ENCODE measurements around the gene RTF2.
A peak's percentile ranks its signal among the peaks of the same experiment; 100 is the strongest.

RTF2 gene

GRCh38 chr20:56454754-56455153 lies 13.7 kb upstream of the RTF2 start:
- Histone ChIP-seq H3K36me3 (ENCODE audit: insufficient read depth, low read length) (no peaks in the 10 kb centered on the region), H3K4me1 (ENCODE audit: insufficient read depth, low read length) (no peaks in the 10 kb centered on the region), H3K4me3 (ENCODE audit: low read depth in 1 of 2, low read length in 2 of 2) (no peak overlapping the region), H3K9ac (ENCODE audit: low read length) (no peak overlapping the region), H3K9me3 (ENCODE audit: low read length) (no peaks in the 10 kb centered on the region), H3K27ac (ENCODE audit: low read depth, low read length) (no peak overlapping the region), H3K27me3 (ENCODE audit: control insufficient read depth in 1 of 2, insufficient read depth in 2 of 2, low read length in 2 of 2) (no peaks in the 10 kb centered on the region)

- Histone ChIP-seq H3K36me3 (ENCODE audit: insufficient read depth, low read length) (no peaks in the 10 kb centered on the region), H3K27me3 (ENCODE audit: control insufficient read depth in 1 of 2, insufficient read depth in 2 of 2, low read length in 2 of 2) (no peaks in the 10 kb centered on the region), H3K4me1 (ENCODE audit: insufficient read depth, low read length) (no peaks in the 10 kb centered on the region), H3K4me3 (ENCODE audit: low read depth in 1 of 2, low read length in 2 of 2) (no peak overlapping the region), H3K9ac (ENCODE audit: low read length) (no peak overlapping the region), H3K9me3 (ENCODE audit: low read length) (no peaks in the 10 kb centered on the region), H3K27ac (ENCODE audit: low read depth, low read length) (no peak overlapping the region)
Measured at GRCh38 chr20:56458206-56458821, 10.1 kb upstream of the RTF2 start.

DNA sequence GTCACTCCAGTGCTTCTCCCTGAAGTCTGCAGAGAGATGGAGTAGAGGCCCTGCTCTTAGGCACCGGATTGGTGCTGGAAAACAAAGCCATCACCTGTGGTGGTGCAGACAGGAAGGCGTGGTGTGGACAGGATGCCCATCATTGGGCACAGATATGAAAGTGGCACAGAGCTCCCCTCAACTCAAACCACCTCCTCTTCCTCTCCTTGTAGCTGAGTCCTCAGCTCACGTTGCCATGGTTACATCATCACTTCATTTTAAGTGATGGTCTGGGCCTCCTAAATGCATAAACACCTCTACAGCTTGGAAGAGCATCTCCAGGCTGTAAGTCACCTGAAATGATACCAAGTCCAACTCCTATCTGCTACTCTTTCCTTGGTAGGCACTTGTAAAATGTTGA lies 8.0 kb upstream of the RTF2 start:
- Histone ChIP-seq H3K36me3 (ENCODE audit: insufficient read depth, low read length) (no peaks in the 10 kb centered on the region), H3K4me1 (ENCODE audit: insufficient read depth, low read length) (no peaks in the 10 kb centered on the region), H3K27me3 (ENCODE audit: control insufficient read depth in 1 of 2, insufficient read depth in 2 of 2, low read length in 2 of 2) (no peaks in the 10 kb centered on the region), H3K9ac (ENCODE audit: low read length) (no peak overlapping the region), H3K27ac (ENCODE audit: low read depth, low read length) (no peak overlapping the region), H3K4me3 (ENCODE audit: low read depth in 1 of 2, low read length in 2 of 2) (no peak overlapping the region), H3K9me3 (ENCODE audit: low read length) (no peaks in the 10 kb centered on the region)

DNA sequence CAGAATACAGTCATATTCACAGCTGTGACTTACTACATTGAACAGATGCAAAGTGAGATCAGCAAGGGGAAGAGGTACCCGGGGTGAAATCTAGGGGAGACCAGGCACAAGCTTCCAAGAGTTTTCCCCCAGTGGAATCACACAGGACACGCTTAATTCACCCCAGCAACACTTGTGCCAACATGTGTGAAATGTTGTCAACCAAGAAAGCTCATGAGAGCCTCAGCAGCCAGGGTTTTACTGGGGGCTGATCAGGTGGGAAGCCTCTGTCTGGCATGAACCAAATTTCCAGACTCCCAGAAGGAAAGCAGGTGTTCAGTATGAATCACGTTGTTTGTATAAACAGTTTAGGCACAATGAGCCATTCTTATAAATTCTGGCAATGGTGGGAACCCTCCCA lies 6.9 kb upstream of the RTF2 start:
- Histone ChIP-seq H3K9me3 (ENCODE audit: low read length) (no peaks in the 10 kb centered on the region), H3K4me1 (ENCODE audit: insufficient read depth, low read length) (no peaks in the 10 kb centered on the region), H3K27ac (ENCODE audit: low read depth, low read length) (no peak overlapping the region), H3K36me3 (ENCODE audit: insufficient read depth, low read length) (no peaks in the 10 kb centered on the region), H3K4me3 (ENCODE audit: low read depth in 1 of 2, low read length in 2 of 2) (no peak overlapping the region), H3K9ac (ENCODE audit: low read length) (no peak overlapping the region), H3K27me3 (ENCODE audit: control insufficient read depth in 1 of 2, insufficient read depth in 2 of 2, low read length in 2 of 2) (no peaks in the 10 kb centered on the region)

GRCh38 chr20:56463428-56463827 lies 5.0 kb upstream of the RTF2 start:
- Histone ChIP-seq H3K9ac (ENCODE audit: low read length) (no peak overlapping the region), H3K4me1 (ENCODE audit: insufficient read depth, low read length) (peaks cover 4% of the 10 kb centered on the region), H3K9me3 (ENCODE audit: low read length) (no peaks in the 10 kb centered on the region), H3K36me3 (ENCODE audit: insufficient read depth, low read length) (no peaks in the 10 kb centered on the region), H3K4me3 (ENCODE audit: low read depth in 1 of 2, low read length in 2 of 2) (no peak overlapping the region), H3K27ac (ENCODE audit: low read depth, low read length) (no peak overlapping the region), H3K27me3 (ENCODE audit: control insufficient read depth in 1 of 2, insufficient read depth in 2 of 2, low read length in 2 of 2) (no peaks in the 10 kb centered on the region)

GRCh38 chr20:56465997-56466396 lies 2.4 kb upstream of the RTF2 start:
- Histone ChIP-seq H3K4me1 (ENCODE audit: insufficient read depth, low read length) (peaks cover 25% of the 10 kb centered on the region), H3K27me3 (ENCODE audit: control insufficient read depth in 1 of 2, insufficient read depth in 2 of 2, low read length in 2 of 2) (no peaks in the 10 kb centered on the region), H3K9me3 (ENCODE audit: low read length) (no peaks in the 10 kb centered on the region), H3K27ac (ENCODE audit: low read depth, low read length) (no peak overlapping the region), H3K36me3 (ENCODE audit: insufficient read depth, low read length) (no peaks in the 10 kb centered on the region), H3K4me3 (ENCODE audit: low read depth in 1 of 2, low read length in 2 of 2) (no peak overlapping the region), H3K9ac (ENCODE audit: low read length) (no peak overlapping the region)

DNA sequence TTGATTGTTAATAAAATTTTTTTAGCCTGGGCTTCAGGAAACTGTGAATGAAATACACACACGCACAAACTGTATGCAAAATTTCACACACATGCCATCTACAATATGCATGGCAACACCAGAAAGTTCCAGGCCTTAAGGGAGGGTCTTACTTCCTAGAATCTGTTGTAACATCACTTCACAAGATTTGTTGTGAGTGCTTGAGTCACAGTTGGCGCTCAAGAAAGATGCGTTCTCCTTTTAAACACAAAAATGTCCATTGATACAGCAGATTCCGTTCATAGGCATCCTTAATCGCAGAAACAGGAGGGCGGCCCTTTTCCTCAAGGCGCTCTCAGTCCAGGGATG lies 485 bp upstream of the RTF2 start:
- peak overlapping the region; percentile 49 for H3K9ac ChIP-seq (ENCODE audit: low read length)
- H3K36me3 ChIP-seq (ENCODE audit: insufficient read depth, low read length) = peaks cover under 1% of the 10 kb centered on the region
- H3K4me3 ChIP-seq (ENCODE audit: low read depth in 1 of 2, low read length in 2 of 2) = peak overlapping the region; percentile 75 to 99
- H3K27ac ChIP-seq (ENCODE audit: low read depth, low read length) = peak overlapping the region; percentile 90
- no peaks in the 10 kb centered on the region for H3K27me3 ChIP-seq (ENCODE audit: control insufficient read depth in 1 of 2, insufficient read depth in 2 of 2, low read length in 2 of 2)
- no peaks in the 10 kb centered on the region for H3K9me3 ChIP-seq (ENCODE audit: low read length)
- peaks cover 25% of the 10 kb centered on the region for H3K4me1 ChIP-seq (ENCODE audit: insufficient read depth, low read length)

GRCh38 chr20:56469077-56469449 lies 636 bp downstream of the RTF2 start:
- Histone ChIP-seq H3K4me1 (ENCODE audit: insufficient read depth, low read length) (peaks cover 25% of the 10 kb centered on the region), H3K9me3 (ENCODE audit: low read length) (no peaks in the 10 kb centered on the region), H3K4me3 (ENCODE audit: low read depth in 1 of 2, low read length in 2 of 2) (peak overlapping the region; percentile 75 to 99), H3K27me3 (ENCODE audit: control insufficient read depth in 1 of 2, insufficient read depth in 2 of 2, low read length in 2 of 2) (no peaks in the 10 kb centered on the region), H3K36me3 (ENCODE audit: insufficient read depth, low read length) (peaks cover 11% of the 10 kb centered on the region), H3K9ac (ENCODE audit: low read length) (peak overlapping the region; percentile 96), H3K27ac (ENCODE audit: low read depth, low read length) (peak overlapping the region; percentile 90)

- H3K27ac ChIP-seq (ENCODE audit: low read depth, low read length) = no peak overlapping the region
Measured at GRCh38 chr20:56483970-56484369, 15.5 kb downstream of the RTF2 start.

GRCh38 chr20:56487216-56487615 lies 18.8 kb downstream of the RTF2 start:
- Histone ChIP-seq H3K9me3 (ENCODE audit: low read length) (no peaks in the 10 kb centered on the region), H3K4me3 (ENCODE audit: low read depth in 1 of 2, low read length in 2 of 2) (no peak overlapping the region), H3K27me3 (ENCODE audit: control insufficient read depth in 1 of 2, insufficient read depth in 2 of 2, low read length in 2 of 2) (no peaks in the 10 kb centered on the region), H3K9ac (ENCODE audit: low read length) (no peak overlapping the region), H3K36me3 (ENCODE audit: insufficient read depth, low read length) (peaks cover 35% of the 10 kb centered on the region), H3K4me1 (ENCODE audit: insufficient read depth, low read length) (no peaks in the 10 kb centered on the region), H3K27ac (ENCODE audit: low read depth, low read length) (no peak overlapping the region)

More at GRCh38 chr20:56483970-56484369, 15.5 kb downstream of the RTF2 start:
- H3K36me3 ChIP-seq (ENCODE audit: insufficient read depth, low read length) = peaks cover 56% of the 10 kb centered on the region
- no peak overlapping the region for H3K9ac ChIP-seq (ENCODE audit: low read length)
- H3K4me1 ChIP-seq (ENCODE audit: insufficient read depth, low read length) = no peaks in the 10 kb centered on the region
- no peaks in the 10 kb centered on the region for H3K9me3 ChIP-seq (ENCODE audit: low read length)
- H3K27me3 ChIP-seq (ENCODE audit: control insufficient read depth in 1 of 2, insufficient read depth in 2 of 2, low read length in 2 of 2) = no peaks in the 10 kb centered on the region
- no peak overlapping the region for H3K4me3 ChIP-seq (ENCODE audit: low read depth in 1 of 2, low read length in 2 of 2)

- Histone ChIP-seq H3K9ac (ENCODE audit: low read length) (no peak overlapping the region), H3K9me3 (ENCODE audit: low read length) (no peaks in the 10 kb centered on the region), H3K4me1 (ENCODE audit: insufficient read depth, low read length) (no peaks in the 10 kb centered on the region), H3K27me3 (ENCODE audit: control insufficient read depth in 1 of 2, insufficient read depth in 2 of 2, low read length in 2 of 2) (no peaks in the 10 kb centered on the region), H3K4me3 (ENCODE audit: low read depth in 1 of 2, low read length in 2 of 2) (no peak overlapping the region), H3K36me3 (ENCODE audit: insufficient read depth, low read length) (peaks cover 35% of the 10 kb centered on the region), H3K27ac (ENCODE audit: low read depth, low read length) (no peak overlapping the region)
Measured at GRCh38 chr20:56488566-56488965, 20.1 kb downstream of the RTF2 start.

GRCh38 chr20:56501116-56501515 lies 32.7 kb downstream of the RTF2 start:
- Histone ChIP-seq H3K4me1 (ENCODE audit: insufficient read depth, low read length) (no peaks in the 10 kb centered on the region), H3K4me3 (ENCODE audit: low read depth in 1 of 2, low read length in 2 of 2) (no peak overlapping the region), H3K9ac (ENCODE audit: low read length) (no peak overlapping the region), H3K27ac (ENCODE audit: low read depth, low read length) (no peak overlapping the region), H3K9me3 (ENCODE audit: low read length) (no peaks in the 10 kb centered on the region), H3K36me3 (ENCODE audit: insufficient read depth, low read length) (peaks cover 16% of the 10 kb centered on the region), H3K27me3 (ENCODE audit: control insufficient read depth in 1 of 2, insufficient read depth in 2 of 2, low read length in 2 of 2) (no peaks in the 10 kb centered on the region)

All from muscle layer of colon (tissue), 2 donors.